NCI-H1105 treated with DMSO at 0.1 percent for 48 hours (cell line): ENCODE data around the gene DMAP1.

Experiments
- DNase-seq: peaks from one replicate; lab custom pipeline; 2025; lab: John Stamatoyannopoulos, UW

Gene DMAP1

GRCh38 chr1:44254392-44254910, 41.2 kb downstream of the DMAP1 start:
- no peak for DNase-seq

- DNase-seq, result no peak
Observed at GRCh38 chr1:44256762-44257554, 43.7 kb downstream of the DMAP1 start.

- no peak for DNase-seq
Observed at GRCh38 chr1:44259090-44259489, 45.8 kb downstream of the DMAP1 start.

GRCh38 chr1:44260792-44261170, 47.5 kb downstream of the DMAP1 start:
- DNase-seq, result no peak

DNA sequence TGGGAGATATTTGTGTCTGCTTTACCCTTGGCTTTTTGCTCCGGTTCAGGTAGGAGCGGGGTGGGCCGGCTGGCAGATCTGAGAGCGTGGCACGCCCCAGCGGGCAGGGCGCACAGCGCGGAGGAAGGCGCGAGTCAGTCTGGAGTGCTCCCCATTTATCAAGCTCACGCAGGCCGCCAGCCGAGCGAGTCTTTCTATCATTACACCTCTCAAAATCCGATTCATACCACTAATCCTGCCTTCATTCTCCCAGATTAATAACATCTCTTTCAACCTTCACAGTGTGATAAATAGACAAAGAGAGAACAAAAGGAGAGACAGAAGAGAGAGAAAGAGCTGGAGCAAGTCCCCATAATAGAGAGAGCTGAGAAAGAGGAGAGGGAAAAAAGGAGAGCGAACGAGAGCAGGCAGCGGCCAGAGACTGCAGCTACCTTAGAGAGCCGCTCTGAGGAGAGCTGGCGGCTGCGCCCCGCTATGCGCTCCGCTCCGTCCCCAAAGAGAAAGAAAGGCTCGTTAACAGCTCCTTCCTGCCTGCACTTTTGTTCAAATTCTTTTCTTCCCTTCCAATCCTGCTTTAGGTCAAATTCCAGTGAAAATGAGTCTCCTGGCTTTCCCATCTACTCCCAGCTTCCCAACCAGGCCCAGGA, 48.0 kb downstream of the DMAP1 start:
- no peak for DNase-seq

GRCh38 chr1:44261962-44262361, 48.7 kb downstream of the DMAP1 start:
- no peak for DNase-seq

GRCh38 chr1:44262414-44262813, 49.1 kb downstream of the DMAP1 start:
- no peak for DNase-seq

DNA sequence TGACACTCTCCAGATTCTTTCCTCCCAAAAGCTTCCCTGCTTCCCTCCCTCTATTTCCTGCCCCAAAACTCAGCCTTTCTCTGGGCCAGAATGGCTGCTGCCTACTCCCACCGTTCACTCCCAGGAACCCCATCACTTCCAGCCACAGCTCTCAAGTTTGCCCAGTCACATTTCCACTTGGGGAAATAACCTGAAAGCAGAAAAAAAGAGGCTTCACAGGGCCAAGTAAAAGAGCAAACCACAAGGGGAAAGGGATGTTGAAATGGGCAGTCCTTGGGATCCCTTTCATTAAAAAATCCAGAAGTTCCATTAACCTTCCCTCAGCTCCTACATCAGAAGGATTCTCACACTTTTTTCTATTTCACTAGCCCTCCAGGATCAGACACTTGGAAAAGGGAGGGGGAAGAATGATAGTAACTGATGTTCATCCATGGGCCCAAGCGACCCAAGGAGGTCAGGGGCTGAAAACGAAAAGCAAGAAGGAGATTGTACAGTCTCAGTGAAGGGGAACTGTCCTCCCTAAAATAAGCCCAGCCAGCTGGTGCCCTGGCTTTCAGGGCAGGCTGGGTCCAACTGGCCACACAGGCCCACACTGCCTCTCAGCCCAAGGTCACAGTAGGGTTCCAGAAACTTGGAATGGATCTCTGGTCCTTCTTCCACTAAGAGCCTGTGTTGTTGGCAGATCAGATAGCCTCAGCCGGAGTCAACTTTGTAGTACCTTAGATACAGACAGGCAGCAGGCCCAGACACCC, 49.7 kb downstream of the DMAP1 start:
- no peak for DNase-seq

DNA sequence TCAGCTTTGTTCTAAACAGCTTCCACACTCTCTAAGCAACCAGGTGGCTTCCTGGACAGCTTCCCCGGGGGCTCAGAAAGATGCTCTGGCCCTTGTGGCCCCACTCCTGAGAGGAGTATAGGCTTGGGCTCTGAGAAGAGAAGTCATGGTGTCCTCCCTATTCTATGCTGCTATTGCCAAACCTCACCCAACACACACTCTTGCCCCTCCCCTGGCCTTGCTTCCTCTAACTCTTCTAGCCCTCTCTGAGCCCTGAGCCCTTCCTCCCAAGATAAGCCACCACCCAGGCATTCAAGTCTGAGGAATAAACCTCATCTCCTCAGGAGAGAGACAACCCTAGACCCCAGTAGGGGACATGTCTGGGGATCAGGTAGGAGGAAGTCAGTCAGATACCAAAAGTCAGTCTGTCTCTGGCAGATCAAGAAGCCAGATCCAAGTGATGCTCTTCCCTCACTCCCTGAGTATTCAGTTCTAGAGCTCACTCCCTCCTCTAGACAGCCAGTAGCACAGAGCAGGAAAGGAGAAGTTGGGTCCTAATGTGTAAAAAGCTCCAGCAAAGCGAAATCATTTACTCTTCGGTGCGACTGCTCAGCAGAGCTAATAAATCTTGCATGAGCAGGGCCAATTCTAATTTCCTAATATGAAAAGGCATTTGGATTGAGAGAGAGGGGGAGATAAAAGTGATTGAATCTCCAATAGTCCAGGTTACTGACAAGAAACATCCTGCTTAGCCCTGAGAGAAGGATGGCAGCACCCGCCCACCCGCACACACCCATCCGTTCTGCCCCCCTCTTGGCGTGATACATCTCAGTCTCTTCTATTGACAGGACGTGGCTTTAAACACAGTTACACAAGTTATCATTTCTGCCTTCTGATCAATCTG, 50.5 kb downstream of the DMAP1 start:
- DNase-seq, result no peak

- DNase-seq, result no peak
Observed at GRCh38 chr1:44264451-44264771, 51.1 kb downstream of the DMAP1 start.

DNA sequence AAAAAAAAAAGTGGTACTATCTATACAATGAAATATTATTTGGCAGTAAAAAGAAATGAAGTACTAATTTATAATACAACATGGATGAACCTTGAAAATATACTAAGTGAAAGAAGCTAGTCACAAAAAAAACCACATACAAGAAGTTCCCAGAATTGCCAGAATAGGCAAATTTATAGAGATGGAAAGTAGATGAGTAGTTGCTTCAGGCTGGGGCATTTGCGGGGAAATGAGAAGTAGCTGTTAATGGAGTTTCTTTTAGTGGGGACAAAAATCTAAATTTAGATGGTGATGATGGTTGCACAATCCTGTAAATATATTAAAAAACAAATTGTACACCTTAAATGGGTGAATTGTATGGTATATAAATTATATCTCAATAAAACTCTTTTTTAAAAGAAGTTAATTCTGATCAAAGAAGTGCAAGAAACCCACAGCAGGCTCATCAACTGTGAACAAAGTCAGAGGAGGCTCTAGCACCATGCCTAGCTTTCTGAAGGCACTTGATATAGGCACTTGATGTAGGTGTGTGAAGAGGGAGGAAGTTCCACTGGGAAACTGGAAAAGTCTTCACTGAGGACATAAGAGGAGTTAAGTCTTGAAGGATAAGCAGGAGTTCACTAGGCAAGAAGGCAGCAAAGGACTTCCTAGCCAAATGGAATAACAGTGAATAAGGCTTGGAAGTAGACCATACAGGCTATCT, 52.5 kb downstream of the DMAP1 start:
- no peak for DNase-seq

DNA sequence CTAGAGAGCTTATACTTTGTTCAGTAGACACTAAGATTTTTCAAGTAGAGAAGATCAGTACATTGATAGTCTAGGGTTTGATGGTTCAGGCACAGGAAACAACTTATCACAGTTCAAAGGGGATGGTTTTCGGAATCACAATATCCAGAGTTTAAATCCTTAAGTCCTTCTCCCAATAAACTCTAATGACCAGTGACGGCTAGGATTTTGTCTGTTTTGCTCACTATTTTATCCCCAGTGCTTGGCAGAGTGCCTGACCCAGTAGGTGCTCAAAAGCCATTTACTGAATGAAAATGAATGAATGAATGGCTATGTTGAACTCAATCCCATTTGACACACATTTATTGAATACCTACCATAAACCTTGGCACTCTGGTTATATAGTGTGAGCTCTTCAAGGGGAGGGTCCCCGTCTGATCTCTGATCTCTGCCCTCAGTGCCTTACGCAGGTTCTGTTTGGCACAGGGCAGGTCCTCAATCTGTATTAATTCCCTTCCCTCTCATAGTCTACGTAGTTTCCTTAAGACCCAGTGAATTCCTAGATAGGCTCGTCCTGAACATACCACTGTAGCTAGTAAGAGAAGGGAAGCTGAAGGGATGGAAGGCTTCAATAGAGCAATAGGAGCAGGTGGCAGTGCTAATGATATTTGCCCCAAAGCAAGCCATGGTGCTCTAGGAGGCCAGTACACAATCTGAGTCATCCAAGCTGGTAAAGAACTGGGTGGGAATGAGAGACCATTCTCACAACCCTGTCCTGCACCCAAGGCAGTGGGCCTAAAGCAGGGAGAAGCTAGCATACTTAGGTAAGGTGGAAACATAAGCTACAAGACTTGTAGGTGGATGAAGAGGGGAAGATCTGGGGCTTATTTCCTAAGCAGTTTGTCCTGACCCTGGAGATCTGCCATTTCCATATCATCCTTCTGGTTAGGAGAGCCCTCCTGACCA, 53.4 kb downstream of the DMAP1 start:
- DNase-seq, result no peak

GRCh38 chr1:44267438-44267837, 54.2 kb downstream of the DMAP1 start:
- DNase-seq, result no peak

DNA sequence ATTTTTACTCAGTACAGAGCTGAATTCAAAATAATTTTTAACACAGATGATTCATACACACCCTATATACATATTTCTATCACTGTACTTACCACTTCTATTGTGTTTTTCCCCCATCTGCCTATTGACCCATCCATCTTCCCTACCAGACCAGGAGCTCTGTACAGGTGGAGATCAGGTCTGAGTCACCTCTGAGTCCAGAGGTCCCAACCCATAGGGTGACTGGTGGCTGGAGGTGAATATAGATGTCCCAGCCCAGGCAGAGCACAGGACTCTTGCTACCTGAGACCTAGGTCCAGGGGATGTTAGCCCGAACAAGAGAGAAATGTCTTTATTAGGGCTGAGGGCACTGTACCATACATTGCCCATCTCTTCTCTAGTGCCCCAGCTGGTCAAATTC, 54.8 kb downstream of the DMAP1 start:
- DNase-seq, result no peak
